ENCODE data around the gene PPIF. TPM values are rescaled to one million over a fixed set of nuclear protein-coding genes. Genes with fewer than 3 reads are reported as not detected.

Gene PPIF
- total RNA-seq, 1 experiment from 2014 or later, result 29.4 TPM

GRCh38 chr10:79402951-79403350 is 55.7 kb downstream of the PPIF start:
- Histone ChIP-seq H3K9me2 (replicated peaks; ENCODE audit: insufficient read depth, low read length) (no peaks in the 10 kb centered on the region), H3K9ac (ENCODE audit: low read length) (no peak overlapping the region), H3K9me3 (ENCODE audit: low read length) (no peaks in the 10 kb centered on the region), H3K79me2 (ENCODE audit: low read length) (no peaks in the 10 kb centered on the region), H3K27me3 (ENCODE audit: low read length) (no peaks in the 10 kb centered on the region), H4K20me1 (ENCODE audit: insufficient read depth, low read depth, low read length) (peaks cover 5% of the 10 kb centered on the region; the same call in 1 of the 2 replicates), H3K27ac (ENCODE audit: low read length) (no peak overlapping the region), H3K4me2 (ENCODE audit: low read depth, low read length, poor library complexity, severe bottlenecking) (no peak overlapping the region), H3K4me3 (ENCODE audit: low read length) (no peak overlapping the region), H3K4me1 (ENCODE audit: low read length) (peaks cover 24% of the 10 kb centered on the region), H2AFZ (ENCODE audit: low read length) (no peak overlapping the region), H3K36me3 (ENCODE audit: insufficient read depth, low read length) (no peaks in the 10 kb centered on the region)
- no peak for DNase-seq

- Histone ChIP-seq H3K9me2 (replicated peaks; ENCODE audit: insufficient read depth, low read length) (no peaks in the 10 kb centered on the region), H3K27ac (ENCODE audit: low read length) (no peak overlapping the region), H3K4me3 (ENCODE audit: low read length) (no peak overlapping the region), H3K4me1 (ENCODE audit: low read length) (peaks cover 24% of the 10 kb centered on the region), H4K20me1 (ENCODE audit: insufficient read depth, low read depth, low read length) (peaks cover 5% of the 10 kb centered on the region; the same call in 1 of the 2 replicates), H3K79me2 (ENCODE audit: low read length) (no peaks in the 10 kb centered on the region), H3K4me2 (ENCODE audit: low read depth, low read length, poor library complexity, severe bottlenecking) (no peak overlapping the region), H3K9me3 (ENCODE audit: low read length) (no peaks in the 10 kb centered on the region), H3K9ac (ENCODE audit: low read length) (no peak overlapping the region), H2AFZ (ENCODE audit: low read length) (no peak overlapping the region), H3K36me3 (ENCODE audit: insufficient read depth, low read length) (no peaks in the 10 kb centered on the region), H3K27me3 (ENCODE audit: low read length) (no peaks in the 10 kb centered on the region)
- DNase-seq, result no peak
These were observed 56.4 kb downstream of the PPIF start for GRCh38 chr10:79403441-79404230.

- Histone ChIP-seq H4K20me1 (ENCODE audit: insufficient read depth, low read depth, low read length) (peaks cover 7% of the 10 kb centered on the region; the same call in 1 of the 2 replicates), H3K79me2 (ENCODE audit: low read length) (no peaks in the 10 kb centered on the region), H3K4me1 (ENCODE audit: low read length) (peaks cover 24% of the 10 kb centered on the region), H3K9ac (ENCODE audit: low read length) (no peak overlapping the region), H3K4me3 (ENCODE audit: low read length) (no peak overlapping the region), H3K27me3 (ENCODE audit: low read length) (no peaks in the 10 kb centered on the region), H3K9me2 (replicated peaks; ENCODE audit: insufficient read depth, low read length) (no peaks in the 10 kb centered on the region), H3K36me3 (ENCODE audit: insufficient read depth, low read length) (no peaks in the 10 kb centered on the region), H2AFZ (ENCODE audit: low read length) (no peak overlapping the region), H3K9me3 (ENCODE audit: low read length) (no peaks in the 10 kb centered on the region), H3K4me2 (ENCODE audit: low read depth, low read length, poor library complexity, severe bottlenecking) (no peak overlapping the region), H3K27ac (ENCODE audit: low read length) (no peak overlapping the region)
- no peak for DNase-seq
These were observed 57.0 kb downstream of the PPIF start for GRCh38 chr10:79404231-79404609.

- Histone ChIP-seq H3K4me2 (ENCODE audit: low read depth, low read length, poor library complexity, severe bottlenecking) (no peak overlapping the region), H3K79me2 (ENCODE audit: low read length) (no peaks in the 10 kb centered on the region), H3K4me3 (ENCODE audit: low read length) (no peak overlapping the region), H3K4me1 (ENCODE audit: low read length) (peaks cover 24% of the 10 kb centered on the region), H3K27me3 (ENCODE audit: low read length) (no peaks in the 10 kb centered on the region), H3K9ac (ENCODE audit: low read length) (no peak overlapping the region), H3K9me2 (replicated peaks; ENCODE audit: insufficient read depth, low read length) (no peaks in the 10 kb centered on the region), H4K20me1 (ENCODE audit: insufficient read depth, low read depth, low read length) (peaks cover 7% of the 10 kb centered on the region; the same call in 1 of the 2 replicates), H3K9me3 (ENCODE audit: low read length) (no peaks in the 10 kb centered on the region), H3K36me3 (ENCODE audit: insufficient read depth, low read length) (no peaks in the 10 kb centered on the region), H3K27ac (ENCODE audit: low read length) (no peak overlapping the region), H2AFZ (ENCODE audit: low read length) (no peak overlapping the region)
- no peak for DNase-seq
These were observed 57.4 kb downstream of the PPIF start for GRCh38 chr10:79404690-79405131.

Other genes starting within 250 kb of the PPIF start
- 0.60 and 0.61 TPM in 2 replicates for gene ZCCHC24, start 98.2 kb downstream of the PPIF start, total RNA-seq (2014; rRNA removed; shearing (Covaris generic); ENCODE audit: low replicate concordance)
- gene EIF5AL1, start 165.1 kb downstream of the PPIF start, total RNA-seq (2014; rRNA removed; shearing (Covaris generic); ENCODE audit: low replicate concordance), result 0.11 TPM in 1 of 2 replicates, not detected in the other
- not detected in 2 replicates for gene SFTPA2, start 212.9 kb downstream of the PPIF start, total RNA-seq (2014; rRNA removed; shearing (Covaris generic); ENCODE audit: low replicate concordance)